Upper lobe of left lung (tissue), 6 donors: Measurements from ENCODE around the gene FBLN1. TPM values are rescaled to one million over a fixed set of nuclear protein-coding genes. Genes with fewer than 3 reads are reported as not detected.
"Not testable (repeated sequence)": the region's sequence is repeated elsewhere in the genome, so short reads cannot be mapped to it uniquely, and the experiment has no call there.

Experiments used
- ATAC-seq, 2 donors: fragments of 200-7000 bp; cut with Tn5 transposase; one replicate each; pipeline ENCODE4 v1.9.1; 2022; ENCODE audit warnings: mild to moderate bottlenecking in 2 of 2, moderate library complexity in 2 of 2; ENCODE audit not compliant: low FRiP score in 2 of 2
- DNase-seq, 2 donors: peaks; one replicate each; pipeline ENCODE4 v3.0.0-alpha.2; 2019 to 2020
- H3K27ac ChIP-seq, 4 donors: fragments of 200-600 bp; sonication (generic); one replicate each; pipeline ENCODE4 v1.5.1; 2016 to 2019
- H3K27me3 ChIP-seq, 4 donors: fragments of 200-600 bp; sonication (generic); one replicate each; pipeline ENCODE4 v1.5.1; 2017 to 2019
- H3K36me3 ChIP-seq, 4 donors: fragments of 200-600 bp; sonication (generic); one replicate each; pipeline ENCODE4 v1.5.1; 2016 to 2019
- H3K4me1 ChIP-seq, 4 donors: fragments of 200-600 bp; sonication (generic); one replicate each; pipeline ENCODE4 v1.5.1; 2018 to 2019
- H3K4me3 ChIP-seq, 4 donors: fragments of 200-600 bp; sonication (generic); one replicate each; pipeline ENCODE4 v1.5.1; 2017 to 2019; ENCODE audit warnings: mild to moderate bottlenecking in 2 of 4, moderate library complexity in 1 of 4
- H3K9me3 ChIP-seq, 4 donors: fragments of 200-600 bp; sonication (generic); one replicate each; pipeline ENCODE4 v1.5.1; 2018 to 2019
- EP300 ChIP-seq, 4 donors: sonication (generic); formaldehyde crosslinking; IDR thresholded peaks; one replicate each; pipeline ENCODE4 v1.5.1; 2017; ENCODE audit warnings: antibody characterized with exemption in 4 of 4, control low read depth in 2 of 4
- POLR2A ChIP-seq, 4 donors: fragments of 450-650 bp; IDR thresholded peaks; one replicate each; pipeline ENCODE4 v1.5.1; 2016 to 2017; ENCODE audit warnings: antibody characterized with exemption in 4 of 4, mild to moderate bottlenecking in 2 of 4
- POLR2AphosphoS5 ChIP-seq, 2 donors: sonication (generic); formaldehyde crosslinking; IDR thresholded peaks; one replicate each; pipeline ENCODE4 v1.5.1; 2017; ENCODE audit warnings: antibody characterized with exemption in 2 of 2
- WGBS, 2 donors: methylation state at CpG; one replicate each; pipeline ENCODE4 v1.1.5; 2017 to 2018; 5-methylcytosine and 5-hydroxymethylcytosine counted together
- total RNA-seq, 6 donors: library from RNA; depleted of rRNA in 4 of 6; stranded (reverse); fragments of >200 nt in 4 of 6; gene quantifications; one replicate each; pipeline versions ENCODE4 v1.1.0 to v1.2.1, GENCODE V29; 2016 to 2021
- TF ChIP-seq, protein P1 (sequence below), 6 experiments: fragments of 450-650 bp in 4 of 6; fragments of 200-600 bp in 2 of 6; sonication (generic) in 2 of 6; IDR thresholded peaks; one replicate each; pipeline ENCODE4 v1.5.1; 2016 to 2019; ENCODE audit warnings: antibody characterized with exemption in 6 of 6
- donor health status: DM: no; HTN: no; CAD: no; lungs with moderate emphysema.
- donor health status: DM: no; HTN: yes; CAD: no; lungs with severe emphysema.

Gene FBLN1
- total RNA-seq, 6 donors from 2014 or later = 63.9 to 523 (median 207) TPM

DNA sequence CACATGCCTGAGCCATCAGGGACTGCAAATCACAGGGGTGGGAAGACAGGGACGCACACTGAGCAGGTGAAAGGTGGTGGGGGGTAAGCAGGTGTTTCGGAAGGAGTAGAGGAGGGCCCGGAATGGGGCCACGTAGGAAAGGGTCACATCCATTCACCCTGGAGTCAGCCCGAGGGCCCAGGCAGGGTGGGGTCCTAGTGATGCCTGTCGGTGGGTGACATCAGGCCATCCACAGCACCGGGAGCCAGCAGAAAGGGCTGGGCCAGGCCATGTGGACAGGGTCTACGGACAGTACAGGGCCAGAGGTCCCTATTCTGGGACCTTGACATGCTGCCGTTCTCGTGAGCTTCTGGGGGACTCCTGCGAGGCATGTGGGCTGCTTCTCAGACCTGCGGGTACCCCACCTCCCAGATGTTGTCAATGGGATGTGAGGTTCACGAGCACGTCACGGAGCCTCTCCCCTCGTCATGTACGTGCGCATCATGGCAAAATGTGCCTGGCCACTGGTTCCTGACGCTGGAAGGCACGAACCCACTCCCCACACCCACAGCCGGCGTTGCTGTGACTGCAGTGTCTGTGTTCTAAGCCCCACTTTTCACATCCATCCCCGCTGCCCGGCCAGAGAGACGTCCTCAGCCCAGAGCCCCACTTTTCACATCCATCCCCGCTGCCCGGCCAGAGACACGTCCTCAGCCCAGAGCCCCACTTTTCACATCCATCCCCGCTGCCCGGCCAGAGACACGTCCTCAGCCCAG lies 84.1 kb downstream of the FBLN1 start:
- no peak overlapping the region for H3K4me3 ChIP-seq
- H3K27ac ChIP-seq = no peak overlapping the region
- peaks cover 3 to 12% (median 12%) of the 10 kb centered on the region in 4 donors for H3K4me1 ChIP-seq
- H3K36me3 ChIP-seq = no peaks in the 10 kb centered on the region
- ATAC-seq = no peak
- TF ChIP-seq POLR2A (IDR thresholded peaks at IDR 0.05) (no peak), POLR2AphosphoS5 (IDR thresholded peaks at IDR 0.05) (no peak), EP300 (IDR thresholded peaks at IDR 0.05) (no peak)
- TF ChIP-seq, protein P1, sequence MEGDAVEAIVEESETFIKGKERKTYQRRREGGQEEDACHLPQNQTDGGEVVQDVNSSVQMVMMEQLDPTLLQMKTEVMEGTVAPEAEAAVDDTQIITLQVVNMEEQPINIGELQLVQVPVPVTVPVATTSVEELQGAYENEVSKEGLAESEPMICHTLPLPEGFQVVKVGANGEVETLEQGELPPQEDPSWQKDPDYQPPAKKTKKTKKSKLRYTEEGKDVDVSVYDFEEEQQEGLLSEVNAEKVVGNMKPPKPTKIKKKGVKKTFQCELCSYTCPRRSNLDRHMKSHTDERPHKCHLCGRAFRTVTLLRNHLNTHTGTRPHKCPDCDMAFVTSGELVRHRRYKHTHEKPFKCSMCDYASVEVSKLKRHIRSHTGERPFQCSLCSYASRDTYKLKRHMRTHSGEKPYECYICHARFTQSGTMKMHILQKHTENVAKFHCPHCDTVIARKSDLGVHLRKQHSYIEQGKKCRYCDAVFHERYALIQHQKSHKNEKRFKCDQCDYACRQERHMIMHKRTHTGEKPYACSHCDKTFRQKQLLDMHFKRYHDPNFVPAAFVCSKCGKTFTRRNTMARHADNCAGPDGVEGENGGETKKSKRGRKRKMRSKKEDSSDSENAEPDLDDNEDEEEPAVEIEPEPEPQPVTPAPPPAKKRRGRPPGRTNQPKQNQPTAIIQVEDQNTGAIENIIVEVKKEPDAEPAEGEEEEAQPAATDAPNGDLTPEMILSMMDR (IDR thresholded peaks at IDR 0.05) = no peak
- H3K9me3 ChIP-seq = no peaks in the 10 kb centered on the region
- 85 to 88% methylated on average over 23 to 26 of the region's 31 CpGs for WGBS, 2 donors
- DNase-seq = no peak
- H3K27me3 ChIP-seq = no peaks in the 10 kb centered on the region

DNA sequence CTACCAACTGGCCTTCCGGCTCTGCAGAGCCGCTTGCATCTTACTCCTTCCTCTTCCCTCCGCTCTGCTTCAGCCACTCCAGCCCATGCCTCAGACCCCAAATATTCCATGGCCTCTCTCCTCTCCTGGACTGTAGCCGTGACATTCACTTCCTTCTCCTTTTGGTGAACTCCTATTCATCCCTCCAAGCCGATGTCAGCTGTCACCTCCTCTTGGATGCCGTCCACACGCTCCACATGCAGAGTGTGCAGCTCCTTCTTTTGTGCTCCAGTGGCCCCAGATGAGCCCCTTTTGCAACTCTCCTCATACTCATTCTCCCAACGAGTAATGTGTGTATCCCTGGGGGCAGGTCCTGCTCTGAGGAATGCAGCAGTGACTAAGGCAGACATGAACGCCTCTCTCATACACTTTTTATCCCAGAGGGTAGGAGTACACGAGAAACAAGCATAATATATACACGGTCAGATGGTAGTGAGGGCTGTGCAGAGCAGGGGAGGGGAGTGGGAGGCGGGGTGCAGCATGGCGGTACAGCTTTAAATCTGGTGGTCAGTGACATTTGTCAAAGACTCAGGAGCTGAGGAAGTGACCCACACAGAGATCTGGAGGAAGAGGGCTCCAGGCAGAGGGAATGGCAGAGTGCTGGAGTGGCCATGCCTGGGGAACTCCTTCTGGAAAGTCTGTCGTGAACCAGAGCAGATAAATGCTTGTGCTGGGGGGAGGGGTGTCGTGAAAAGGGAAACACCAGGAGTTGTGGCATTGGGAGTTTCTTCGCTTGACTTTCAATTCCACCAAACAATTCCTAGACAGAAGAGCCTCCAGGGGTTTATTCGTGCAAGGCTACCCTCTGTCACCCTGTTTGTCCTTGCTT lies 85.2 kb downstream of the FBLN1 start:
- no peaks in the 10 kb centered on the region for H3K27me3 ChIP-seq

DNA sequence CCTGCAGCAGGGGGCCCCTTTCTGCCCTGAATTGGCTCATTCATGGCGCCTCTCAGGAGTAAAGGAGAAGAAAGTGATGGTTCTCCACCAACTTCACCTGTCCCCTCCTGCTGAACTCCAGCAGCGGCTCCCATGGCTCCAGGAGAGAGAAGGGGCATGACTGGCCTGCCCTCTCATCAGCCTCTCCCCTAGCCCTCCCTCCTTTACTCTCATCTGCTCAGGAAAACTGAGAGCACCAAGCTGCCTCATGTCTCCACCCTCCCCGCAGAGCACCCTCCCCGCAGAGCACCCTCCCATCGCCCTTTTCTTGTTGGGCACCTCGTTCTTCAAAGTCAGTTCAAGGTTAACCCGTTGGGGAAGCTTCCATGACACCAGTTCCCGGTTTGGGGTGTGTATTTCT lies 86.9 kb downstream of the FBLN1 start:
- H3K4me3 ChIP-seq = no peak overlapping the region
- no peak overlapping the region for H3K27ac ChIP-seq

More for the DNA sequence above, 85.2 kb downstream of the FBLN1 start:
- no peak for DNase-seq
- WGBS, 2 donors = 61 to 62% methylated on average over 17 of the region's 17 CpGs
- Histone ChIP-seq H3K4me3 (no peak overlapping the region), H3K9me3 (no peaks in the 10 kb centered on the region), H3K27ac (no peak overlapping the region), H3K36me3 (no peaks in the 10 kb centered on the region), H3K4me1 (peaks cover 3 to 12% (median 12%) of the 10 kb centered on the region in 4 donors)
- no peak for TF ChIP-seq POLR2A (IDR thresholded peaks at IDR 0.05)
- no peak for TF ChIP-seq EP300 (IDR thresholded peaks at IDR 0.05)
- TF ChIP-seq, protein P1 (IDR thresholded peaks at IDR 0.05) = no peak
- TF ChIP-seq POLR2AphosphoS5 (IDR thresholded peaks at IDR 0.05) = no peak
- ATAC-seq = no peak

DNA sequence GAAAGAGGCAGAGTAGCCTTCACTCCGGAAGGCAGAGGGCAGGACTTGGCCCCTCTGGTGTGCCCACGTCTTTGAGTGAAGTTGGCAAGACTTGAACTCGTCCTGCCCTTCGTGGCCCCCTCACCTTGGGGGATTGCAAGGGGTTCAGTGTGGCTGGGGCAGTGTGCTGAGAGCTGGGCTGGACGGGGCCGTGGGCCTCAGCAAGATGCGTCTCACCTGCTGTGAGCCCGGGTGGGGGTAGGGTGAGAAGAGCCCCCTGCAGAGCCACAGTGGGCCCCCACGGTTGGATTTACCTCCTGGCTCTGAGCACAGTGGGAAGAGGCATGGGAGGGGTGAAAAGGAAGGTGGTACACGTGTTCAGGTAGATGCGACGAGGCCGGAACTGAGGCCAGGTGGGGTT lies 87.6 kb downstream of the FBLN1 start:
- no peak for DNase-seq
- H3K9me3 ChIP-seq = no peaks in the 10 kb centered on the region
- no peak overlapping the region for H3K27ac ChIP-seq
- no peaks in the 10 kb centered on the region for H3K36me3 ChIP-seq
- peaks cover 0 to under 1% (median 0%) of the 10 kb centered on the region in 4 donors for H3K4me1 ChIP-seq
- H3K27me3 ChIP-seq = no peaks in the 10 kb centered on the region
- H3K4me3 ChIP-seq = no peak overlapping the region
- WGBS, 2 donors = 79 to 85% methylated on average over 13 of the region's 13 CpGs
- TF ChIP-seq, protein P1 (IDR thresholded peaks at IDR 0.05) = no peak
- no peak for TF ChIP-seq POLR2AphosphoS5 (IDR thresholded peaks at IDR 0.05)
- TF ChIP-seq EP300 (IDR thresholded peaks at IDR 0.05) = no peak
- no peak for TF ChIP-seq POLR2A (IDR thresholded peaks at IDR 0.05)
- ATAC-seq = no peak

More for the DNA sequence above, 86.9 kb downstream of the FBLN1 start:
- no peak for TF ChIP-seq POLR2AphosphoS5 (IDR thresholded peaks at IDR 0.05)
- no peak for TF ChIP-seq POLR2A (IDR thresholded peaks at IDR 0.05)
- no peak for TF ChIP-seq EP300 (IDR thresholded peaks at IDR 0.05)
- TF ChIP-seq, protein P1 (IDR thresholded peaks at IDR 0.05) = no peak
- Histone ChIP-seq H3K36me3 (no peaks in the 10 kb centered on the region), H3K27me3 (no peaks in the 10 kb centered on the region), H3K4me1 (peaks cover 0 to 6% (median under 1%) of the 10 kb centered on the region in 4 donors), H3K9me3 (no peaks in the 10 kb centered on the region)
- 73 to 83% methylated on average over 7 to 8 of the region's 8 CpGs for WGBS, 2 donors
- ATAC-seq = no peak
- no peak for DNase-seq

DNA sequence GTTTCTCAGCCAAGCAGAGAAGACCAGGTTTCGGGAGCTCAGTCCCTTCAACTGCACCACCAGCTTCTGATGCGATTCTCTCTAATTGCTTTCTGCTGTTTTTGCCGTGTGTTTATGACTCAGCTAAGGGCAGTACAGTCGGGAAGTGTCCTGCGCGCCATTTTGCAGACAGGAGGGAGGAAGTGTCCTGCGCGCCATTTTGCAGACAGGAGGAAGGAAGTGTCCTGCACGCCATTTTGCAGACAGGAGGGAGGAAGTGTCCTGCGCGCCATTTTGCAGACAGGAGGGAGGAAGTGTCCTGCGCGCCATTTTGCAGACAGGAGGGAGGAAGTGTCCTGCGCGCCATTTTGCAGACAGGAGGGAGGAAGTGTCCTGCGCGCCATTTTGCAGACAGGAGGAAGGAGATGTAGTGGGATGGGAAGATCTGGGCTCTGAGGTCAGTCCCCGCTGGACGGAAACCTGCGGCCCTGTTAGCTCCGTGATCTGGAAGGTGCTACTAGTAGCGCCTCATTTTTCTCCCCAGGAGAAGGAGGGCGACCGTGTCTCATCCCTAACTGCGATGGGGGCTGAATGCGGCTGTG lies 89.0 kb downstream of the FBLN1 start:
- not testable (repeated sequence) for H3K4me1 ChIP-seq, ATAC-seq, H3K4me3 ChIP-seq, H3K27ac ChIP-seq, H3K9me3 ChIP-seq, H3K27me3 ChIP-seq, DNase-seq, H3K36me3 ChIP-seq
- 88 to 94% methylated on average over 22 to 25 of the region's 26 CpGs for WGBS, 2 donors
